ENCODE results near the gene EDEM2. TPM values are rescaled to one million over a fixed set of nuclear protein-coding genes. Genes with fewer than 3 reads are reported as not detected.
"Not testable (repeated sequence)": the region's sequence is repeated elsewhere in the genome, so short reads cannot be mapped to it uniquely, and the experiment has no call there.

Gene EDEM2
- polyA plus RNA-seq, 3 donors, result 16.1 to 18.6 (median 17.4) TPM

DNA sequence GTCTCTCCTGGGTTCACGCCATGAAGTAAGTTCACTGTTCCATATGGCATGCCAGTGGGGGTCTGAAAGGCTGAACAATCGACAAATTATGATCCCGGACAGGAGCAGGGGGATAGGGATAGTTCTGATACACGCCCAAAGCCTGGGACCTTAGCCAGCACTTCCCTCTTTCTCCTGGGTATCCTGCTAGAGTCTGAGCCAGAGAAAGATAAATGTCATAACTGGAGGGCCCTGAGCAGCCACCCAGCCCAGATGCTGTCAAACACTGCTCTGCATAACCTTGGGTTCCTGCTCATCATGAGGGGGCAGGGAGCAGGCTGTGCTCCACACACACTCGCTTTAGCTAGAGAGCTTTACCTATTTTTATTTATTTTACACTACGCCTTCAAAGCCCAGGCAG lies 12.3 kb downstream of the EDEM2 start:
- DNase-seq, result no peak

DNA sequence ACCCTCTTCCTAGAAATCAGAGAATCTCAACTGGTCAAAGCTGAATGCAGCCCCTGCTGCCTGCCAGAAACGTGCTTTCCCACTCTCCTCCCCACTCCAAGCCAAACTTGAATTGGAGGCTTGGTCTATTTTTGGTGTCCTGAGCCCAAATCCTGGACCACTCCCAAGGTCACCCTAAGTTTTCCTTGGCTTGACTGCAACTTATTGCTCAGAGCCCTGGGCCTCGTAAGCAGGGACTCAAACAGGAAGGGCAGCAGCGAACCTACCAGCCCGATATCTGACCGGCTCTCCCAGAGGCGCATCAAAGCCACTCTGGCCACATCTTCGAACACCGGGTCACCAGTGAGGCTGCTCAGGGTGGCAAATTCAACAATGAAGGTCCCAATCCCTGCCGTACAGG lies 12.7 kb downstream of the EDEM2 start:
- no peak for DNase-seq

DNA sequence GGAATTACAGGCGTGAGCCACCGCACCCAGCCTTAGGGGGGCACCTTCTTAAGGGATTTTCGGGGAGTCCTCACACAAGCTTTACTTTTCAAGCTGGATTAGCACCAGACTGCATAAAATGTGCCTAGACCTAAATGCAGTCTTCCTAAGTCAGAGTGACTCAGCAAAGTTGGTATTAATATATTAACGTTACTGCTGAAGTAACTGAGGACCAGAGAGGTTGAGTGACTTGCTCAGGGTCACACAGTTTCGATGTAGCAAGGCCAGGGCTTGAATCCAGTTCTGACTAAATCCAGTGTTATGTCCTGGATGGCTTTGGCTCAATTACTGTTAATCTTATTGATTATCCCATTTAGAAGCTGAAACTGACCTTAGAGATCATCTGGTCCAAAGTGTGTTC lies 13.4 kb downstream of the EDEM2 start:
- DNase-seq, result no peak

- no peak for DNase-seq
Measured at GRCh38 chr20:35133031-35133430, 14.1 kb downstream of the EDEM2 start.

DNA sequence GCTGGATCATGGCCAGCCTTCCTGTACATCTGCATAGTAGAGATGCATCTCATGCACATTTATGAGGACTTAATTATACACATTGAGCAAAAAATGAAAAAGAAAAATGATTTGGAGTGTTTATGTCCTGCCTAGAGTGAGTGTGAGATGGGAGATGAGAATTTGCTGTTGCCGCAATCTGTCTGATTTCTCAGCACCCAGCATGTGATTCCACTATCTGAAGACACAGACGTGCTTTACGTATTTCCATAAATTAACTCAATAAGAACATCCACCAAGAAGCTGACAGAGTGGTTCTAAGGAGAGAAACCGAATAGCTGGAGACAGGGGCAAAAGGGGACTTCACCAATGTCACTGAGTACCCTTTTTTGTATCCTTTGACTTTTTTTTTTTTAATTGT lies 15.2 kb downstream of the EDEM2 start:
- DNase-seq, result no peak

DNA sequence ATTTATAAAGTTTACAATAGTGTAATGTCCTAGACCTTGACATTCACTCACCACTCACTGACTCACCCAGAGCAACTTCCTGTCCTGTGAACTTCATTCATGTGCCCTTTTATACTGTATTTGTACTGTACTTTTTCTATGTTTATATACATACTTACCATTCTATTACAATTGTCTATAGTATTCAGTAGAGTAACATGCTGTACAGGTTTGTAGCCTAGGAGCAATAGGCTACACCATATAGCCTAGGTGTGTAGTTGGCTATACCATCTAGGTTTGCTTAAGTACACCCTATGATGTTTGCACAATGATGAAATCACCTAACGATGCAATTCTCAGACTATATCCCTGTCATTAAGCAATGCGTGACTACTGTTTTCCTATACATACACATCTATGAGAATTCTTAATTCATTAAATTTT lies 17.5 kb downstream of the EDEM2 start:
- no peak for DNase-seq

DNA sequence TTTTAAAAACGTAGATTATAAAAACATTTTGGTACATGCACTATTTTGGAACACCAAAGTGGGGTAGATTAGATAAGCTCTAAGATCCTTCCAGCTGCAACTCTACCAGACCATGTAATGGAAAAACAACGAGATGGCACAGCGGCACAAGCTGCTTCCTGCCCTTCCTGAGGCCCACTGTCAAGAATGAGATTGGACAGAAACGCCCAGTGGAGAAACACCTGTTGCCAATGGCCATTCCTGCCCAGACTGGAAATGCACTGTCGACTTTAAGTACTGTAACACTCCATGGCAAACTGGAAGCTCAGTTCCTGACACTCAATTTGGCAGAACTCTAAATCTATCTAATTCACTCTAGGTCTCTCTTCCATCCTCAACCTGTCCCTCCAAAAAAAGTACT lies 21.4 kb downstream of the EDEM2 start:
- no peak for DNase-seq

DNA sequence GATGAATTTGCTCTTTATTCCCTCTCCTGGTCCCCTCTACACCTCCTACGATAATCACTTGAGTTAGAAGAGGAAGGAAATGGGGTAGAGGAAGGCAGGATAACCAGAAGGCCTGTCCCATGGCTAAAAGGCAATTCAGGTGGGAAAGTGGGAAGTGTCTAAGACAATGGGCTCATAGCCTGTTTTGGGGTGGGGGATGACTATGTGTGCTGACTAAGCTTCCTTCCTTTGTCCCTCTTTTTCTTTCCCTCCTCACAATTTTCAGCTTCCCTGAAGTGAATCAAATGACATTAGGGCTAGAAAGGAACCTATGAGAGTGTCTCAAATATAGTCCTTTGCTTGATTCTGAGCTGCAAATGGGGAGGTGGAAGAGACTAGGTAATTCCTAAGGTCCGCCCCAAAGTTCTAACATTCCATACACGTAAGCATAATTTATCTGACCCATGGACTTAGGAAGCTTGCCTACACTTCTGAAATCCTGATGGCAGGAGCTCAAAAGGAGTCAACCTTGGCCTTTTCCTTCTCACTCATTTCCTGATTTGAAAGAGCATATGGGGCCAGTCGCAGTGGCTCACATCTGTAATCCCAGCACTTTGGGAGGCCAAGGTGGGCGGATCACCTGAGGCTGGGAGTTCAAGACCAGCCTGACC lies 24.3 kb downstream of the EDEM2 start:
- DNase-seq, result no peak

GRCh38 chr20:35121186-35121585 lies 25.9 kb downstream of the EDEM2 start:
- DNase-seq, result no peak

DNA sequence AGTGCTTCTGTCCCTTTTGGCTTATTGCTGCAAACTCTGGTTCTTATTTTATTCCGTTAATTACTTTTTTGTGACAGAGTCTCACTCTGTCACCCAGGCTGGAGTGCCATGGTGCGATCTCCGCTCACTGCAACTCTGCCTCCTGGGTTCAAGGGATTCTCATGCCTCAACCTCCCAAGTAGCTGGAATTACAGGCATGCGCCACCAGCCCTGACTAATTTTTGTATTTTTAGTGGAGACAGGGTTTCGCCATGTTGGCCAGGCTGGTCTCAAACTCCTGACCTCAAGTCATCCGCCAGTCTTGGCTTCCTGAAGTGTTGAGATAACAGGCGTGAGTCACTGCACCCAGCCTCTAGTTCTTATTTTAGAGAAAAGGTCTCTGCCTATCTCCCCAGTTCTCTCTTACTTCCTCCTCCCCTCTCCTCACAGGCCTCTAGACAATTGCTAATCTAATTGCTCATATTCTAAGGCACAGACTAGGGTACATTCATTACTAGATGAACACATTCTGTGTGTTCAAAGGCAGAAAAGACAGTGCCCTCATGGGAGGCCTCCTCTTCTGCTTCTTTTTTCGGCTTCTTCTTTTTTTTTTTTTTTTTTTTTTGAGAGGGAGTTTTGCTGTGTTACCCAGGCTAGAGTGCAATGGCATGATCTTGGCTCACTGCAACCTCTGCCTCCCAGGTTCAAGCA lies 27.0 kb downstream of the EDEM2 start:
- DNase-seq, result no peak

- no peak for DNase-seq
Measured at GRCh38 chr20:35117629-35118028, 29.5 kb downstream of the EDEM2 start.

- no peak for DNase-seq
Measured at GRCh38 chr20:35117196-35117595, 29.9 kb downstream of the EDEM2 start.

- DNase-seq, result no peak
Measured at GRCh38 chr20:35116258-35116657, 30.9 kb downstream of the EDEM2 start.

DNA sequence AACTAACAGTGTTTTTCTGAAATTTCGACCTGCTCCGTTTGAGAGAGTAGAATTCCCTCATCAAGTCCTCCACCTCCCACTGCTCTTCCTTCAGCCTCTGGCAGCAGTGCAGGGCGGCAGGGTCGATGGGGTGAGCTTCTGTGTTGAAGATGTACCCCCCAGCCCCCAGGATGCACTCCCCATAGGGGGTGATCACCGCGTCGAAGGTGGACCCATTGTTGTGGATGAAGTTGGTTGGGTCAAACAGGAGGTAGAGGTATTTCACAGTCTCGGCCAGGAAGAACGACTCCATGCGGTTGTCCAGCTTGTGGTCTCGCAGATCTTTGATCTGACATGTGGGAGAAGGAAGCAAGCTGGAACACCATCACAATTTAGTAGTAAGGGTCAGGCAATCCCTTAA lies 31.5 kb downstream of the EDEM2 start:
- DNase-seq, result no peak

DNA sequence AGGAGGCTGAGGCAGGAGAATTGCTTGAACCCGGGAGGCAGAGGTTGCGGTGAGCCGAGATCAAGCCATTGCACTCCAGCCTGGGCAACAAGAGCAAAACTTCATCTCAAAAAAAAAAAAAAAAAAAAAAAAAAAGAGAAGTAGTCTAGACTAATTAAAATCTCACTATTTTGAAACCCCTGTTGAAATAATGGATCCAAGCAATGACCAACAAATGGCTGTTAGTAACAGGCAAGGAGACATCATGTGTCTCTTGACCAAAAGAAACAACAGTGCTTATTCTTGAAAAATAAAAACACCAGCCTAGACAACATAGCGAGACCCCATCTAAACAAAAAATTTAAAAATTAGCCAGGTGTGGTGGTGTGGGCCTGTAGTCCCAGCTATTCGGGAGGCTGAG lies 34.9 kb downstream of the EDEM2 start:
- DNase-seq, result not testable (repeated sequence)

DNA sequence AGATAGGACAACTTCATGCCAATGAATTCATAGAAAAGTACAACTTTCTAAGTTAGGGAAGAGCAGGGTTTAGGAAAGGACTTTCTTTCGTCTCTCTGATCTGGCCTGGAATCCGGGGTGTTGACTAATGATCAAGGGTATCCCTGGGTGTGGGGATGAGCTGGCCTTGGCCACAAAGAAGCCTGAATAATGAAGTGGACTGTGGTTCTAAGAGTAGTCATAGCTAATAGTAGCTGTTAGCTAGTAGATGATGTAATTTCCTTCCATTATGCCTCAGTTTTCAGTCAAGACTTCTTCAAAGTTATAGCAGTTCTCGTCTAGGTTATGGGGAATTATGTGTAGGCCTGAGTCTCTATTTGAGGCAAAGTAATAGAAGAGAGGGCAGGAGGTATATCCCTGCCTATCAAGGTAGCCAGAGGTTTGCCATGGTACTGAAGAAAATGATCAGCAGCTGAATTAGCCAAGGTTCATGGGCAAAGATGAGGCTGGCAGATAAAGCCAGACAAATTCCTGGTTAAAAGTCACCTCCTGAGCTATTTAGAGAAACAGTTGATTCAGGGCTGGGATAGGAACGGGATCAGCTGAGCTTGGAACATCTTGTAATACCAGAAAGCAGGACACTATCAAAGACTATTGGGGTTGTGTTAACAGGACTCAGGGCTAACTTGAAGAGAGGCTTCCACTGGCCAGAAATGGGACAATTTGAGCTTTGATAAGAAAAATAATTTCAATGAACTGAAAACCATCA lies 35.8 kb downstream of the EDEM2 start:
- no peak for DNase-seq

- no peak for DNase-seq
Measured at GRCh38 chr20:35108921-35109320, 38.2 kb downstream of the EDEM2 start.

DNA sequence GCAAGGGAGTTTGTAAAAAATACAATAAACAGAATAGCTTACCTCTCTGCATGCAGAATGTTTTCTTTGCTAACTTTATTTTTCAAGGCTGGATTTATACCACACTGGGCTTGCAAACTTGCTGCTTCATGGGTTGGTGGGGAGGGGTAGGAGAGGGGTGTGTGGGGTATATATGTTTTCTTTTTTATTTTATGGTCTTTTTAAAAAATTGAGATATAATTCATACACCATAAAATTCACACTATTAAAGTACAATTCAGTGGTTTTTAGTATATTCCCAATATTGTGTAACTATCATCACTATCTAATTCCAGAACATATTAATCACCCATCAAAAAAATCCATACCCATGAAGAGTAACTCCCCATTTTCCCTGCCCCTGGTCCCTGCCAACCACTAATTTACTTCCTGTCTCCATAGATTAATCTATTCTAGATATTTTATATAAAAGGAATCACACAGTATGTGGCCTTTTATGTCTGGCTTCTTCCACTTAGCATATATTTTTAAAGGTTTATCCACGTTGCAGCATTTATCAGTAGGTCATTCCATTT lies 40.2 kb downstream of the EDEM2 start:
- no peak for DNase-seq

DNA sequence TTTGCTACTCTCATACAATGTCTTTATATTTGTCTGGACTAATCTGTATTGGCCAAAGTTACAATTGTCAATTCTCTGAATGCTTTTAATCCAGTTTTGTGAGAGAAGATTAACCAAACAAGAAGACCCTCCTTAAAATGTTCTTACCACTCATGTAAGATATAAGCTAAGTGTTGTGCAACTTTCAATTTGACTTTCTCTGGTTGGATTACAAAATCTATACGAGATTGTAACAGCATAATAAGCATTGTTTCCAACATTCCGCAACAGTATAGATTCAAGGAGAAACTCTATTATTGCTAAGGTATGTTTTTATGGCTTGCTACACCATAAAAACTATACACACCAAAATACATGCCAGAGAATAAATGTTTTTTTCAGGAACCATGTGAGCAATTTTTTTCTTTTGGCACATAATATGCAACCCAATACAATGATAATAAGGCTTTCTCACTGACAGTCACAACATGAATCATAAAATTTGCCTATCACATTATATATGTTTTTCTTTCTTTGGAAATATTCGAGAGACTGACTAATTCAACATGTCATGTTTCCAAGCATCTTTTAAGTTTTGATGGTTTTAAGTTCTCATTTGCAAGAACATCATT lies 42.3 kb downstream of the EDEM2 start:
- no peak for DNase-seq

DNA sequence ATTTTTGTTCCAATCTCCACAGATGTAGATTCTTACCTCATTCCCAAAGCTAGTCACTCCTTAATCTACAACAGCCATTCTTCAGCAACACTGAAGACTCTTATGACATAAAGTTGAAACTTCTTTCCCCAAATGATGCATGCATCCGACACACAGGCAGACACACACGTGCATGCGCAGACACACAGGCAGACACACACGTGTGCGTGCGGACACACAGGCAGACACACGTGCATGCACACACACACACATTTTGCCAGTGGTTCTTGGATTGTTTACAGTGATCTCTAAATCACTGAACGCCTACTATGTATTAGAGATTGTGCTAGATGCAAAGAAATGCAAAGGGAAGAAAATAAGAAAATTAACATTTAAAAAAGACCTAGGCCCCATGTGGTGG lies 45.5 kb downstream of the EDEM2 start:
- DNase-seq, result no peak

GRCh38 chr20:35093267-35093884 lies 53.8 kb downstream of the EDEM2 start:
- DNase-seq, result no peak
